ENCODE results near the gene KSR1. TPM values are rescaled to one million over a fixed set of nuclear protein-coding genes. Genes with fewer than 3 reads are reported as not detected.
A peak's percentile ranks its signal among the peaks of the same experiment; 100 is the strongest.

Gene KSR1
- total RNA-seq, 1 donor from 2014 or later: 9.5 TPM

DNA sequence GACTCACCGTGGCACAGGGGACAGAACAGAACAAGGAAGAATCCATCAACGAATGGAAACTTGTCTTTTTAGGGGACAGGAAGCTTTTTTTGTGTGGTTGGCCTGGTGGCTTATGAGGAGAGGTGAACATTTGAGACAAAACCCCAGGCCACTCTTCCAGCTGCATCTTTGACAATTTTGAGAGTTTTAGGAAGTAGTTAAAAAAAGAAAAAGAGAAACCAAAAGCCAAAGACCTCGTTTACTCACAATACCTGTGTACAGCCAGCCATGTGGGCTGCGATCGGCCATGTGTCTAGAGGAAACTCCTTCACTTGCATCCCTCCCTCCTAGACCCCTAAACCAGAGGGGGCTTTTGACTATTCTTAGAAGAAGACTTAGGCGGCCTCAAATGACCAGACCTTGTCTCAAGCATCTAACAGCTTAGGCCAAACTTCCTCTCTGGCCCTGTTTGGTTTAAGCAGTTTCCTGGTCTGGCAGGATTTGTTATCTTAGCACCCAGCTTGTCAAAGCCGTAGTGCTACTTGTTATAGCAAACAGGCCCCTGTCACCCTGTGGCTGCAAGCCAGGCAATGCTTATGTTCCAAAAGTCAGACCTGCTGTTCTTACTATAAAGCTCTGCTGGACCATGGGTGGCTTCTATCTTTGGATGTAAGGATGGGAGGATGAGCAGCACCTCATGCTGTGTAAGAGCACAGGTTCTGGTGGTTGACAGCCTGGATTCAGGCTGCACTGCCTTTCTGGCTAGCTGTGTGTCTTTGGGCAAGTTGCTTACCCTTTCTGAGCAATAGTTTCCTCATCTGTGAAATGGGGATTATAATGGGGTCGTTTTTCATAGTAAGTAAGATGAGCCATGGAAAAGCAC lies 17.7 kb downstream of the KSR1 start:
- DNase-seq: peak; percentile 63
- peak overlapping the region; percentile 29 for H3K27ac ChIP-seq (replicated peaks)
- H3K9me3 ChIP-seq (replicated peaks): no peaks in the 10 kb centered on the region
- peaks cover 63% of the 10 kb centered on the region for H3K4me1 ChIP-seq
- H3K4me3 ChIP-seq: no peak overlapping the region
- no peaks in the 10 kb centered on the region for H3K36me3 ChIP-seq
- intact Hi-C loops (cut with micrococcal nuclease): no loop called here
- TF ChIP-seq, protein P1, sequence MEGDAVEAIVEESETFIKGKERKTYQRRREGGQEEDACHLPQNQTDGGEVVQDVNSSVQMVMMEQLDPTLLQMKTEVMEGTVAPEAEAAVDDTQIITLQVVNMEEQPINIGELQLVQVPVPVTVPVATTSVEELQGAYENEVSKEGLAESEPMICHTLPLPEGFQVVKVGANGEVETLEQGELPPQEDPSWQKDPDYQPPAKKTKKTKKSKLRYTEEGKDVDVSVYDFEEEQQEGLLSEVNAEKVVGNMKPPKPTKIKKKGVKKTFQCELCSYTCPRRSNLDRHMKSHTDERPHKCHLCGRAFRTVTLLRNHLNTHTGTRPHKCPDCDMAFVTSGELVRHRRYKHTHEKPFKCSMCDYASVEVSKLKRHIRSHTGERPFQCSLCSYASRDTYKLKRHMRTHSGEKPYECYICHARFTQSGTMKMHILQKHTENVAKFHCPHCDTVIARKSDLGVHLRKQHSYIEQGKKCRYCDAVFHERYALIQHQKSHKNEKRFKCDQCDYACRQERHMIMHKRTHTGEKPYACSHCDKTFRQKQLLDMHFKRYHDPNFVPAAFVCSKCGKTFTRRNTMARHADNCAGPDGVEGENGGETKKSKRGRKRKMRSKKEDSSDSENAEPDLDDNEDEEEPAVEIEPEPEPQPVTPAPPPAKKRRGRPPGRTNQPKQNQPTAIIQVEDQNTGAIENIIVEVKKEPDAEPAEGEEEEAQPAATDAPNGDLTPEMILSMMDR (IDR thresholded peaks at IDR 0.05; ENCODE audit: borderline replicate concordance): no peak
- no peaks in the 10 kb centered on the region for H3K27me3 ChIP-seq (ENCODE audit: low read depth)

GRCh38 chr17:27475070-27475673 lies 18.9 kb downstream of the KSR1 start:
- no peaks in the 10 kb centered on the region for H3K27me3 ChIP-seq (ENCODE audit: low read depth)

DNA sequence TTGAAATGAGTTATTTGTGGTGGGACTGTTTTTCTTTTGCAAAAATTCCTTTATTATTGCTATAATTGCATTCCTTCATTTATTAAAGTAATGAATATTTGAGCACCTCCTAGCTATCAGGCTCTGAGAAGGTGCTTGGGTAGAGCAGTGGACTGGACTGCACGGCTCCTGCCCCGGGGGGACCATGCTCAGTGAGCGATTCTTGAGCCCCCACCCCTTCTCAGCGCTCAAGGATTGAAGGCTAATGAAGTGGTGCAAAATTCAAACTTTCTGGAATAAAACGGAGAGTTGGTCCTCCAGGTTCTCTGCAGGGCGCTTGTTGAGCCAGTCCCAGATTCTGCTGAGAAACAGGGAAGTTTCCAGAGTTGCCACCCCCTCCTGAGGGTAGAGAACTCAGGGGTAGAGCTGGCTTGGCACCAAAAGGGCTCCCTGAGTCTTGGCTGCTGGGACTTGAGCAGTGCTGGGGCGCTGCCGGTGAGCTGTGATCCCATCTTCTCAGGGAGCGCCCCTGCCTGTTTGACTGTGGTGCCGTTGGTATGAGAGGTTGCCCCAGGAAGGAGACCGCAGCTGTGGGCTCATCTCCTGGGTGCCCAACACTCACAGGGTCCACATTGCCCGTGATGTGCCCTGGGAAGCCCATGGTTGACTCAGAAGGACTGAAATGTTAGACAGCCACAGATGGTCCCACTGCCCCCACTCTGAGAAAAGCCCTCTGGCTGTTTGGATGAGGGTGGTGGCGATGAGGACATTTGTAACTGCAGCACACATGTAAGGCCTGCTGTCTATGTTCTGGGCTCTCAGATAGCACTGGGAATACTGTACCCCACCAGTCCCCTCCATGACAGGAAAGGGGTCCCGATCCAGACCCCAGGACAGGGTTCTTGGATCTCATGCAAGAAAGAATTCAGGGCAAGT lies 20.0 kb downstream of the KSR1 start:
- intact Hi-C loops (cut with micrococcal nuclease): no loop called here
- H3K4me3 ChIP-seq: no peak overlapping the region
- no peaks in the 10 kb centered on the region for H3K27me3 ChIP-seq (ENCODE audit: low read depth)
- DNase-seq: no peak
- peaks cover 58% of the 10 kb centered on the region for H3K4me1 ChIP-seq
- no peaks in the 10 kb centered on the region for H3K36me3 ChIP-seq
- H3K9me3 ChIP-seq (replicated peaks): no peaks in the 10 kb centered on the region
- no peak overlapping the region for H3K27ac ChIP-seq (replicated peaks)
- TF ChIP-seq, protein P1 (IDR thresholded peaks at IDR 0.05; ENCODE audit: borderline replicate concordance): no peak

More at GRCh38 chr17:27475070-27475673, 18.9 kb downstream of the KSR1 start:
- Histone ChIP-seq H3K27ac (replicated peaks) (no peak overlapping the region), H3K4me1 (peaks cover 58% of the 10 kb centered on the region), H3K4me3 (no peak overlapping the region), H3K36me3 (no peaks in the 10 kb centered on the region), H3K9me3 (replicated peaks) (no peaks in the 10 kb centered on the region)
- intact Hi-C loops (cut with micrococcal nuclease): no loop called here
- DNase-seq: no peak
- TF ChIP-seq, protein P1 (IDR thresholded peaks at IDR 0.05; ENCODE audit: borderline replicate concordance): no peak

DNA sequence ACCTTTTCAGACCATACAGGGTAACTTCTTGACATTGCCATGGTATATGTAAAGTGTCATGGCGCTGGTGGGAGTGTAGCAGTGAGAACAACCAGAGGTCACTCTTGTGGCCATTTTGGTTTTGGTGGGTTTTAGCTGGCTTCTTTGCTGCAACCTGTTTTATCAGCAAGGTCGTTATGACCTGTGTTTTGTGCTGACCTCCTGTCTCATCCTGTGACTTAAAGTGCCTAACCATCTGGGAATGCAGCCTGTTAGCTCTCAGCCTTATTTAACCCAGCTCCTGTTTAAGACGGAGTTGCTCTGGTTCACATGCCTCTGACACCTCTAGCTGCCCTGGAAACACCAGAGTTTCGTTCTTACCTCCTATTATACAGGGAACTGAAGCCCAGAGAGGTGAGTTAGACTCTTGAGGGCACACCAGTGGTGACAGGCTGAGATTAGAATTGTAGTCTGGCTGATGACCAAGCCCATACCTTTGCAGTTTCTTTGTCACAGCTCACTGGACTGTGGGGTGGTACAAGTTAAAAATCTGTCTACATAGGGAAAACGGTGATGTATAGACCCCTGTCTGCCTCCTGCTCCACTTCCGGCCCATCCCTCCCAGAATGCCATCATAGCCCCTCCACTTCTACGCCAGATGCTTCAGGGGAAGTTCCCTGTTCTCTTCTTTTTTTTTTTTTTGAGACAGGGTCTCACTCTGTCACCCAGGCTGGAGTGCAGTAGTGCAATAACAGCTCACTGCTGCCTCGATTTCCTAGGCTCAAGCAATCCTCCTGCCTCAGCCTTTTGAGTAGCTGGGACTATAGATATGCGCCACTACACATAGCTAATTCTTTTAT lies 21.0 kb downstream of the KSR1 start:
- H3K4me1 ChIP-seq: peaks cover 50% of the 10 kb centered on the region
- no peak for DNase-seq
- TF ChIP-seq, protein P1 (IDR thresholded peaks at IDR 0.05; ENCODE audit: borderline replicate concordance): no peak
- no peaks in the 10 kb centered on the region for H3K36me3 ChIP-seq
- H3K27me3 ChIP-seq (ENCODE audit: low read depth): no peaks in the 10 kb centered on the region
- no peak overlapping the region for H3K27ac ChIP-seq (replicated peaks)
- no peak overlapping the region for H3K4me3 ChIP-seq
- intact Hi-C loops (cut with micrococcal nuclease): no loop called here
- no peaks in the 10 kb centered on the region for H3K9me3 ChIP-seq (replicated peaks)
